GM23338 (cell line): ENCODE data around the gene WDR91. TPM values are rescaled to one million over a fixed set of nuclear protein-coding genes. Genes with fewer than 3 reads are reported as not detected.

Experiments
- ATAC-seq: fragments of 200-7000 bp; cut with Tn5 transposase; 3 replicates; pipeline ENCODE4 v1.9.1; 2020
- DNase-seq: peaks from one replicate; pipeline ENCODE4 v3.0.0-alpha.2; 2015; ENCODE audit warnings: low spot score
- H2AFZ ChIP-seq: fragments of 200-600 bp; sonication (generic); 2 replicates; pipeline ENCODE4 v1.8.0; 2016; ENCODE audit warnings: antibody characterized with exemption, mild to moderate bottlenecking, moderate library complexity
- H3F3A ChIP-seq: fragments of 200-600 bp; sonication (generic); replicated peaks from 2 replicates; pipeline ENCODE4 v1.8.0; 2017; ENCODE audit warnings: antibody characterized with exemption, mixed run types, low read depth
- H3K27ac ChIP-seq: fragments of 200-600 bp; sonication (generic); 2 replicates; pipeline ENCODE4 v1.6.1; 2016; ENCODE audit warnings: low read depth
- H3K27me3 ChIP-seq: fragments of 200-600 bp; sonication (generic); 2 replicates; pipeline ENCODE4 v1.8.0; 2016; ENCODE audit warnings: mild to moderate bottlenecking, mixed run types, moderate library complexity; ENCODE audit not compliant: insufficient read depth
- H3K36me3 ChIP-seq: fragments of 200-600 bp; sonication (generic); 2 replicates; pipeline ENCODE4 v1.8.0; 2016; ENCODE audit warnings: mild to moderate bottlenecking; ENCODE audit not compliant: insufficient read depth
- H3K4me1 ChIP-seq: fragments of 200-600 bp; sonication (generic); 2 replicates; pipeline ENCODE4 v1.8.0; 2016; ENCODE audit warnings: mild to moderate bottlenecking, moderate library complexity; ENCODE audit not compliant: insufficient read depth
- H3K4me2 ChIP-seq: fragments of 200-600 bp; sonication (generic); 2 replicates; pipeline ENCODE4 v1.7.1; 2017; ENCODE audit warnings: mixed run types
- H3K4me3 ChIP-seq: fragments of 200-600 bp; sonication (generic); 2 replicates; pipeline ENCODE4 v1.6.1; 2016; ENCODE audit warnings: mixed run types
- H3K79me2 ChIP-seq: fragments of 200-600 bp; sonication (generic); replicated peaks from 2 replicates; pipeline ENCODE4 v1.8.0; 2017; ENCODE audit warnings: mild to moderate bottlenecking; ENCODE audit not compliant: insufficient read depth
- H3K9me2 ChIP-seq: fragments of 200-600 bp; sonication (generic); 2 replicates; pipeline ENCODE4 v1.8.0; 2017; ENCODE audit not compliant: insufficient read depth
- H4K20me1 ChIP-seq: fragments of 200-600 bp; sonication (generic); replicated peaks from 2 replicates; pipeline ENCODE4 v1.8.0; 2017; ENCODE audit warnings: mild to moderate bottlenecking; ENCODE audit not compliant: insufficient read depth
- H3K27ac Mint-ChIP-seq: 2 replicates; pipeline ENCODE4 v1.8.0; 2020; ENCODE audit warnings: inconsistent platforms, mild to moderate bottlenecking, moderate library complexity, mixed read lengths
- H3K27me3 Mint-ChIP-seq: 3 replicates; pipeline ENCODE4 v1.8.0; 2022; ENCODE audit warnings: low read depth, mild to moderate bottlenecking, moderate library complexity, mixed read lengths, inconsistent platforms; ENCODE audit not compliant: insufficient read depth, poor library complexity
- H3K36me3 Mint-ChIP-seq: 3 replicates; pipeline ENCODE4 v1.8.0; 2021; ENCODE audit warnings: low read depth, mild to moderate bottlenecking, inconsistent platforms, moderate library complexity, mixed read lengths
- H3K4me1 Mint-ChIP-seq: 3 replicates; pipeline ENCODE4 v1.8.0; 2020; ENCODE audit warnings: mild to moderate bottlenecking, inconsistent platforms, mixed read lengths
- H3K4me3 Mint-ChIP-seq: 3 replicates; pipeline ENCODE4 v1.8.0; 2021; ENCODE audit warnings: moderate library complexity, mild to moderate bottlenecking, inconsistent platforms, mixed read lengths
- H3K9me3 Mint-ChIP-seq: 3 replicates; pipeline ENCODE4 v1.8.0; 2020; ENCODE audit warnings: moderate library complexity, mild to moderate bottlenecking, inconsistent platforms, mixed read lengths
- CREB1 ChIP-seq: fragments of 250-450 bp; sonication (Bioruptor Pico); IDR thresholded peaks from 2 replicates; pipeline ENCODE4 v1.5.0; 2020; ENCODE audit warnings: low read depth, mild to moderate bottlenecking, moderate library complexity
- CTCF ChIP-seq, 2 experiments: fragments of 200-600 bp in 1 of 2; sonication (generic) in 1 of 2; conservative IDR thresholded peaks; 2 replicates each; pipeline versions ENCODE4 v1.5.1 to v1.6.1; 2016 to 2017; ENCODE audit warnings: antibody characterized with exemption in 2 of 2, low read depth in 2 of 2, mild to moderate bottlenecking in 2 of 2, moderate library complexity in 1 of 2
- REST ChIP-seq: IDR thresholded peaks from one replicate; pipeline ENCODE4 v1.6.1; 2018; ENCODE audit warnings: antibody characterized with exemption; ENCODE audit not compliant: unreplicated experiment
- ZNF462 ChIP-seq: fragments of 250-450 bp; sonication (Bioruptor Pico); IDR thresholded peaks from 2 replicates; pipeline ENCODE4 v1.5.0; 2020; ENCODE audit warnings: mild to moderate bottlenecking, moderate library complexity
- polyA plus RNA-seq: library from polyadenylated mRNA; unstranded; fragments of >200 nt; fragmentation: Nextera tagmentation; extraction: Ambion mirVana; gene quantifications from 2 replicates; pipeline ENCODE4 v1.2.1, GENCODE V29; 2016
- total RNA-seq: library from RNA; depleted of rRNA; stranded (reverse); fragments of >200 nt; shearing (Covaris generic); gene quantifications from 2 replicates; pipeline ENCODE4 v1.2.3, GENCODE V29; 2014

WDR91 gene
- total and polyA plus RNA-seq, 2 experiments from 2014 or later, result 5.8 to 32.6 TPM

GRCh38 chr7:135248546-135248945, 37.2 kb upstream of the WDR91 start:
- Histone ChIP-seq H3K4me1 (no peaks in the 10 kb centered on the region), H2AFZ (no peak overlapping the region), H3K27me3 (no peaks in the 10 kb centered on the region), H3K4me3 (no peak overlapping the region), H3K27ac (no peak overlapping the region), H3K9me2 (no peaks in the 10 kb centered on the region), H3K4me2 (no peak overlapping the region), H4K20me1 (no peaks in the 10 kb centered on the region), H3K79me2 (no peaks in the 10 kb centered on the region), H3K36me3 (no peaks in the 10 kb centered on the region), H3F3A (no peaks in the 10 kb centered on the region)
- Mint-ChIP-seq H3K4me3 (no peak overlapping the region), H3K27me3 (peaks cover 2% of the 10 kb centered on the region), H3K36me3 (no peaks in the 10 kb centered on the region), H3K4me1 (peaks cover 3% of the 10 kb centered on the region; the same call in 2 of the 3 replicates), H3K27ac (no peak overlapping the region), H3K9me3 (0 out of 3 replicates have a peak, but pooled peaks cover 4% of the 10 kb centered on the region)
- no peak for DNase-seq
- TF ChIP-seq REST (no peak), ZNF462 (CRISPR knock-in tag) (no peak), CREB1 (CRISPR knock-in tag) (no peak), CTCF (conservative IDR thresholded peaks at IDR 0.05; ENCODE audit: low read depth in 2 of 2) (no peak)
- ATAC-seq, result no peak
